Left ventricle myocardium superior (tissue), 1 donor: ENCODE data around the gene ELANE. TPM values are rescaled to one million over a fixed set of nuclear protein-coding genes. Genes with fewer than 3 reads are reported as not detected.
A peak's percentile ranks its signal among the peaks of the same experiment; 100 is the strongest.
"Not testable (repeated sequence)": the region's sequence is repeated elsewhere in the genome, so short reads cannot be mapped to it uniquely, and the experiment has no call there.

Experiments used
- ATAC-seq: fragments of 200-7000 bp; cut with Tn5 transposase; one replicate; pipeline ENCODE4 v1.9.1; 2020; ENCODE audit warnings: mild to moderate bottlenecking, moderate library complexity
- DNase-seq: peaks from one replicate; pipeline ENCODE4 v3.0.0-alpha.2; 2020
- intact Hi-C: fragments of 100-400 bp; cut with micrococcal nuclease; formaldehyde crosslinking; loops from one replicate; pipeline ENCODE4 v1.11.0; 2022
- total RNA-seq: library from RNA; stranded (reverse); fragmentation: NEBNext Ultra II Directional; extraction: Animal tissue kit (Norgen Biotek cat#: 25700); gene quantifications from one replicate; pipeline ENCODE4 v1.2.1, GENCODE V29; 2021
- donor health status: DM: no; HTN: yes; CAD: no; lungs with severe emphysema.

The ELANE gene
- total RNA-seq, 1 donor from 2014 or later, result 1.5 TPM

- intact Hi-C loops, result no loop called here
- peak; percentile 18 for DNase-seq
These were observed 37.7 kb downstream of the ELANE start for GRCh38 chr19:889662-890295.

GRCh38 chr19:890831-891230 lies 38.7 kb downstream of the ELANE start:
- peak; percentile 26 for DNase-seq
- intact Hi-C loops, result no loop called here
- no peak for ATAC-seq

More at GRCh38 chr19:889662-890295, 37.7 kb downstream of the ELANE start:
- ATAC-seq, result no peak

- not testable (repeated sequence) for DNase-seq, ATAC-seq
These were observed 39.5 kb downstream of the ELANE start for GRCh38 chr19:891421-892200.

GRCh38 chr19:892243-892893 lies 40.3 kb downstream of the ELANE start:
- ATAC-seq (no peak), DNase-seq (no peak)
- intact Hi-C loops, result no loop called here

More at GRCh38 chr19:891421-892200, 39.5 kb downstream of the ELANE start:
- intact Hi-C loops, result not testable (repeated sequence)

- peak; percentile 95 for DNase-seq
- peak; percentile 97 for ATAC-seq
- intact Hi-C loops, result no loop called here
These were observed 41.0 kb downstream of the ELANE start, which contains the start of the genes MED16 and RNU6-9 for GRCh38 chr19:892894-893689. Gene MED16 (minus strand): TSS chr19:893187. CDS start chr19:891131, 2,056 bp downstream. Gene RNU6-9 (plus strand): TSS chr19:893484.

GRCh38 chr19:896434-896833 lies 44.3 kb downstream of the ELANE start:
- ATAC-seq (no peak), DNase-seq (no peak)
- intact Hi-C loops, result no loop called here

- intact Hi-C loops, result no loop called here
- DNase-seq, result no peak
- no peak for ATAC-seq
These were observed 44.9 kb downstream of the ELANE start for GRCh38 chr19:896999-897398.

GRCh38 chr19:897442-898039 lies 45.4 kb downstream of the ELANE start:
- intact Hi-C loops, result no loop called here
- no peak for ATAC-seq
- no peak for DNase-seq

GRCh38 chr19:898663-899062 lies 46.6 kb downstream of the ELANE start:
- intact Hi-C loops, result no loop called here
- no peak for ATAC-seq
- no peak for DNase-seq

- intact Hi-C loops, result no loop called here
- DNase-seq, result no peak
- no peak for ATAC-seq
These were observed 47.4 kb downstream of the ELANE start for GRCh38 chr19:899336-900042.

- DNase-seq (no peak), ATAC-seq (no peak)
- intact Hi-C loops, result no loop called here
These were observed 47.9 kb downstream of the ELANE start for GRCh38 chr19:900043-900301.

- ATAC-seq (peak; percentile 19), DNase-seq (no peak)
- intact Hi-C loops, result no loop called here
These were observed 48.4 kb downstream of the ELANE start for GRCh38 chr19:900302-901111.

GRCh38 chr19:901216-902092 lies 49.4 kb downstream of the ELANE start:
- intact Hi-C loops, result no loop called here
- ATAC-seq (no peak), DNase-seq (no peak)

- DNase-seq (no peak), ATAC-seq (no peak)
- intact Hi-C loops, result no loop called here
These were observed 49.9 kb downstream of the ELANE start for GRCh38 chr19:902093-902370.

- DNase-seq (no peak), ATAC-seq (no peak)
- intact Hi-C loops, result no loop called here
These were observed 50.5 kb downstream of the ELANE start for GRCh38 chr19:902446-903226.

GRCh38 chr19:903266-903797 lies 51.2 kb downstream of the ELANE start:
- no peak for ATAC-seq
- intact Hi-C loops, result no loop called here
- DNase-seq, result no peak
